GM23338 (cell line): ENCODE results near the gene UNC45B. TPM values are rescaled to one million over a fixed set of nuclear protein-coding genes. Genes with fewer than 3 reads are reported as not detected.

Experiments used
- ATAC-seq: fragments of 200-7000 bp; cut with Tn5 transposase; 3 replicates; pipeline ENCODE4 v1.9.1; 2020
- DNase-seq: peaks from one replicate; pipeline ENCODE4 v3.0.0-alpha.2; 2015; ENCODE audit warnings: low spot score
- H2AFZ ChIP-seq: fragments of 200-600 bp; sonication (generic); 2 replicates; pipeline ENCODE4 v1.8.0; 2016; ENCODE audit warnings: antibody characterized with exemption, mild to moderate bottlenecking, moderate library complexity
- H3F3A ChIP-seq: fragments of 200-600 bp; sonication (generic); replicated peaks from 2 replicates; pipeline ENCODE4 v1.8.0; 2017; ENCODE audit warnings: antibody characterized with exemption, mixed run types, low read depth
- H3K27ac ChIP-seq: fragments of 200-600 bp; sonication (generic); 2 replicates; pipeline ENCODE4 v1.6.1; 2016; ENCODE audit warnings: low read depth
- H3K27me3 ChIP-seq: fragments of 200-600 bp; sonication (generic); 2 replicates; pipeline ENCODE4 v1.8.0; 2016; ENCODE audit warnings: mild to moderate bottlenecking, mixed run types, moderate library complexity; ENCODE audit not compliant: insufficient read depth
- H3K36me3 ChIP-seq: fragments of 200-600 bp; sonication (generic); 2 replicates; pipeline ENCODE4 v1.8.0; 2016; ENCODE audit warnings: mild to moderate bottlenecking; ENCODE audit not compliant: insufficient read depth
- H3K4me1 ChIP-seq: fragments of 200-600 bp; sonication (generic); 2 replicates; pipeline ENCODE4 v1.8.0; 2016; ENCODE audit warnings: mild to moderate bottlenecking, moderate library complexity; ENCODE audit not compliant: insufficient read depth
- H3K4me2 ChIP-seq: fragments of 200-600 bp; sonication (generic); 2 replicates; pipeline ENCODE4 v1.7.1; 2017; ENCODE audit warnings: mixed run types
- H3K4me3 ChIP-seq: fragments of 200-600 bp; sonication (generic); 2 replicates; pipeline ENCODE4 v1.6.1; 2016; ENCODE audit warnings: mixed run types
- H3K79me2 ChIP-seq: fragments of 200-600 bp; sonication (generic); replicated peaks from 2 replicates; pipeline ENCODE4 v1.8.0; 2017; ENCODE audit warnings: mild to moderate bottlenecking; ENCODE audit not compliant: insufficient read depth
- H3K9me2 ChIP-seq: fragments of 200-600 bp; sonication (generic); 2 replicates; pipeline ENCODE4 v1.8.0; 2017; ENCODE audit not compliant: insufficient read depth
- H4K20me1 ChIP-seq: fragments of 200-600 bp; sonication (generic); replicated peaks from 2 replicates; pipeline ENCODE4 v1.8.0; 2017; ENCODE audit warnings: mild to moderate bottlenecking; ENCODE audit not compliant: insufficient read depth
- H3K27ac Mint-ChIP-seq: 2 replicates; pipeline ENCODE4 v1.8.0; 2020; ENCODE audit warnings: inconsistent platforms, mild to moderate bottlenecking, moderate library complexity, mixed read lengths
- H3K27me3 Mint-ChIP-seq: 3 replicates; pipeline ENCODE4 v1.8.0; 2022; ENCODE audit warnings: low read depth, mild to moderate bottlenecking, moderate library complexity, mixed read lengths, inconsistent platforms; ENCODE audit not compliant: insufficient read depth, poor library complexity
- H3K36me3 Mint-ChIP-seq: 3 replicates; pipeline ENCODE4 v1.8.0; 2021; ENCODE audit warnings: low read depth, mild to moderate bottlenecking, inconsistent platforms, moderate library complexity, mixed read lengths
- H3K4me1 Mint-ChIP-seq: 3 replicates; pipeline ENCODE4 v1.8.0; 2020; ENCODE audit warnings: mild to moderate bottlenecking, inconsistent platforms, mixed read lengths
- H3K4me3 Mint-ChIP-seq: 3 replicates; pipeline ENCODE4 v1.8.0; 2021; ENCODE audit warnings: moderate library complexity, mild to moderate bottlenecking, inconsistent platforms, mixed read lengths
- H3K9me3 Mint-ChIP-seq: 3 replicates; pipeline ENCODE4 v1.8.0; 2020; ENCODE audit warnings: moderate library complexity, mild to moderate bottlenecking, inconsistent platforms, mixed read lengths
- CREB1 ChIP-seq: fragments of 250-450 bp; sonication (Bioruptor Pico); IDR thresholded peaks from 2 replicates; pipeline ENCODE4 v1.5.0; 2020; ENCODE audit warnings: low read depth, mild to moderate bottlenecking, moderate library complexity
- EZH2 ChIP-seq: fragments of 200-600 bp; sonication (generic); IDR thresholded peaks from one replicate; pipeline ENCODE4 v1.8.0; 2017; ENCODE audit warnings: antibody characterized with exemption, mild to moderate bottlenecking, low read depth; ENCODE audit not compliant: unreplicated experiment
- JUNB ChIP-seq: IDR thresholded peaks from one replicate; pipeline ENCODE4 v1.6.1; 2016; ENCODE audit warnings: antibody characterized with exemption; ENCODE audit not compliant: unreplicated experiment
- NANOG ChIP-seq: IDR thresholded peaks from 2 replicates; pipeline ENCODE4 v1.6.1; 2016; ENCODE audit warnings: antibody characterized with exemption, borderline replicate concordance
- REST ChIP-seq: IDR thresholded peaks from one replicate; pipeline ENCODE4 v1.6.1; 2018; ENCODE audit warnings: antibody characterized with exemption; ENCODE audit not compliant: unreplicated experiment
- STAT1 ChIP-seq: IDR thresholded peaks from one replicate; pipeline ENCODE4 v1.6.1; 2016; ENCODE audit warnings: antibody characterized with exemption; ENCODE audit not compliant: unreplicated experiment
- ZNF114 ChIP-seq: fragments of 250-450 bp; sonication (Bioruptor Pico); IDR thresholded peaks from 2 replicates; pipeline ENCODE4 v1.5.0; 2020; ENCODE audit warnings: mild to moderate bottlenecking, moderate library complexity
- polyA plus RNA-seq: library from polyadenylated mRNA; unstranded; fragments of >200 nt; fragmentation: Nextera tagmentation; extraction: Ambion mirVana; gene quantifications from 2 replicates; pipeline ENCODE4 v1.2.1, GENCODE V29; 2016
- total RNA-seq: library from RNA; depleted of rRNA; stranded (reverse); fragments of >200 nt; shearing (Covaris generic); gene quantifications from 2 replicates; pipeline ENCODE4 v1.2.3, GENCODE V29; 2014
- TF ChIP-seq, protein P1 (sequence below): fragments of 250-450 bp; sonication (Bioruptor Pico); IDR thresholded peaks from 2 replicates; pipeline ENCODE4 v1.5.0; 2020; ENCODE audit warnings: mild to moderate bottlenecking, moderate library complexity
- TF ChIP-seq, protein P2 (sequence below): IDR thresholded peaks from 2 replicates; pipeline ENCODE4 v1.6.1; 2016; ENCODE audit warnings: antibody characterized with exemption

UNC45B gene
- total and polyA plus RNA-seq, 2 experiments from 2014 or later = 0.03 TPM; not detected in 1

DNA sequence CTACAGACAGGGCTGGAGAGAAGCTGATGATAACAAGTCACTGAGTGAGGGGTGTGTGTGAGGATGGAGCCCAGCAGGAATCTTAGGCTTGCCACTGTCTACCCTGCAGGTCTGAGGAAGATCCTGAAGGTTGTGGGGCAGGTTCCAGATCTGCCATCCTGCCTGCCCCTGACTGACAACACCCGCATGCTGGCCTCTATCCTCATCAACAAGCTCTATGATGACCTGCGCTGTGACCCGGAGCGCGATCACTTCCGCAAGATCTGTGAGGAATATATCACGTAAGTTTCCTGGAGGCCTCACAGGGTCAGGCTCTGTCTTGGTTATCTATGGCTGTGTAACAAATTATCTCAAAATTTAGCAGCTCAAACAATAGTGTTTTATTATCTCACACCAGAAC is 16.3 kb downstream of the UNC45B start (continued):
- TF ChIP-seq REST (no peak), CREB1 (CRISPR knock-in tag) (no peak)

- H3F3A ChIP-seq = no peaks in the 10 kb centered on the region
- H3K27me3 ChIP-seq = no peaks in the 10 kb centered on the region
- Mint-ChIP-seq H3K27ac (no peak overlapping the region), H3K4me3 (no peak overlapping the region), H3K36me3 (no peaks in the 10 kb centered on the region), H3K9me3 (no peaks in the 10 kb centered on the region), H3K27me3 (peaks cover 7% of the 10 kb centered on the region), H3K4me1 (peaks cover 7% of the 10 kb centered on the region)
- no peaks in the 10 kb centered on the region for H3K36me3 ChIP-seq
- no peaks in the 10 kb centered on the region for H4K20me1 ChIP-seq
- no peak for DNase-seq
- peaks cover 3% of the 10 kb centered on the region; the same call in 1 of the 2 replicates for H3K4me1 ChIP-seq
- no peak overlapping the region for H3K4me2 ChIP-seq
- no peak overlapping the region for H3K27ac ChIP-seq
- no peaks in the 10 kb centered on the region for H3K9me2 ChIP-seq
- ATAC-seq = no peak
- no peak overlapping the region for H2AFZ ChIP-seq
- H3K79me2 ChIP-seq = no peaks in the 10 kb centered on the region
- H3K4me3 ChIP-seq = no peak overlapping the region
- TF ChIP-seq EZH2 (no peak), ZNF114 (no peak), STAT1 (no peak), JUNB (no peak), REST (no peak), NANOG (no peak)
- TF ChIP-seq, protein P1, sequence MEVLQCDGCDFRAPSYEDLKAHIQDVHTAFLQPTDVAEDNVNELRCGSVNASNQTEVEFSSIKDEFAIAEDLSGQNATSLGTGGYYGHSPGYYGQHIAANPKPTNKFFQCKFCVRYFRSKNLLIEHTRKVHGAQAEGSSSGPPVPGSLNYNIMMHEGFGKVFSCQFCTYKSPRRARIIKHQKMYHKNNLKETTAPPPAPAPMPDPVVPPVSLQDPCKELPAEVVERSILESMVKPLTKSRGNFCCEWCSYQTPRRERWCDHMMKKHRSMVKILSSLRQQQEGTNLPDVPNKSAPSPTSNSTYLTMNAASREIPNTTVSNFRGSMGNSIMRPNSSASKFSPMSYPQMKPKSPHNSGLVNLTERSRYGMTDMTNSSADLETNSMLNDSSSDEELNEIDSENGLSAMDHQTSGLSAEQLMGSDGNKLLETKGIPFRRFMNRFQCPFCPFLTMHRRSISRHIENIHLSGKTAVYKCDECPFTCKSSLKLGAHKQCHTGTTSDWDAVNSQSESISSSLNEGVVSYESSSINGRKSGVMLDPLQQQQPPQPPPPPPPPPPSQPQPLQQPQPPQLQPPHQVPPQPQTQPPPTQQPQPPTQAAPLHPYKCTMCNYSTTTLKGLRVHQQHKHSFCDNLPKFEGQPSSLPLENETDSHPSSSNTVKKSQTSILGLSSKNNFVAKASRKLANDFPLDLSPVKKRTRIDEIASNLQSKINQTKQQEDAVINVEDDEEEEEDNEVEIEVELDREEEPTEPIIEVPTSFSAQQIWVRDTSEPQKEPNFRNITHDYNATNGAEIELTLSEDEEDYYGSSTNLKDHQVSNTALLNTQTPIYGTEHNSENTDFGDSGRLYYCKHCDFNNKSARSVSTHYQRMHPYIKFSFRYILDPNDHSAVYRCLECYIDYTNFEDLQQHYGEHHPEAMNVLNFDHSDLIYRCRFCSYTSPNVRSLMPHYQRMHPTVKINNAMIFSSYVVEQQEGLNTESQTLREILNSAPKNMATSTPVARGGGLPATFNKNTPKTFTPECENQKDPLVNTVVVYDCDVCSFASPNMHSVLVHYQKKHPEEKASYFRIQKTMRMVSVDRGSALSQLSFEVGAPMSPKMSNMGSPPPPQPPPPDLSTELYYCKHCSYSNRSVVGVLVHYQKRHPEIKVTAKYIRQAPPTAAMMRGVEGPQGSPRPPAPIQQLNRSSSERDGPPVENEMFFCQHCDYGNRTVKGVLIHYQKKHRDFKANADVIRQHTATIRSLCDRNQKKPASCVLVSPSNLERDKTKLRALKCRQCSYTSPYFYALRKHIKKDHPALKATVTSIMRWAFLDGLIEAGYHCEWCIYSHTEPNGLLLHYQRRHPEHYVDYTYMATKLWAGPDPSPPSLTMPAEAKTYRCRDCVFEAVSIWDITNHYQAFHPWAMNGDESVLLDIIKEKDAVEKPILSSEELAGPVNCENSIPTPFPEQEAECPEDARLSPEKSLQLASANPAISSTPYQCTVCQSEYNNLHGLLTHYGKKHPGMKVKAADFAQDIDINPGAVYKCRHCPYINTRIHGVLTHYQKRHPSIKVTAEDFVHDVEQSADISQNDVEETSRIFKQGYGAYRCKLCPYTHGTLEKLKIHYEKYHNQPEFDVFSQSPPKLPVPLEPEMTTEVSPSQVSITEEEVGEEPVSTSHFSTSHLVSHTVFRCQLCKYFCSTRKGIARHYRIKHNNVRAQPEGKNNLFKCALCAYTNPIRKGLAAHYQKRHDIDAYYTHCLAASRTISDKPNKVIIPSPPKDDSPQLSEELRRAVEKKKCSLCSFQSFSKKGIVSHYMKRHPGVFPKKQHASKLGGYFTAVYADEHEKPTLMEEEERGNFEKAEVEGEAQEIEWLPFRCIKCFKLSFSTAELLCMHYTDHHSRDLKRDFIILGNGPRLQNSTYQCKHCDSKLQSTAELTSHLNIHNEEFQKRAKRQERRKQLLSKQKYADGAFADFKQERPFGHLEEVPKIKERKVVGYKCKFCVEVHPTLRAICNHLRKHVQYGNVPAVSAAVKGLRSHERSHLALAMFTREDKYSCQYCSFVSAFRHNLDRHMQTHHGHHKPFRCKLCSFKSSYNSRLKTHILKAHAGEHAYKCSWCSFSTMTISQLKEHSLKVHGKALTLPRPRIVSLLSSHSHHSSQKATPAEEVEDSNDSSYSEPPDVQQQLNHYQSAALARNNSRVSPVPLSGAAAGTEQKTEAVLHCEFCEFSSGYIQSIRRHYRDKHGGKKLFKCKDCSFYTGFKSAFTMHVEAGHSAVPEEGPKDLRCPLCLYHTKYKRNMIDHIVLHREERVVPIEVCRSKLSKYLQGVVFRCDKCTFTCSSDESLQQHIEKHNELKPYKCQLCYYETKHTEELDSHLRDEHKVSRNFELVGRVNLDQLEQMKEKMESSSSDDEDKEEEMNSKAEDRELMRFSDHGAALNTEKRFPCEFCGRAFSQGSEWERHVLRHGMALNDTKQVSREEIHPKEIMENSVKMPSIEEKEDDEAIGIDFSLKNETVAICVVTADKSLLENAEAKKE = no peak
- TF ChIP-seq, protein P2, sequence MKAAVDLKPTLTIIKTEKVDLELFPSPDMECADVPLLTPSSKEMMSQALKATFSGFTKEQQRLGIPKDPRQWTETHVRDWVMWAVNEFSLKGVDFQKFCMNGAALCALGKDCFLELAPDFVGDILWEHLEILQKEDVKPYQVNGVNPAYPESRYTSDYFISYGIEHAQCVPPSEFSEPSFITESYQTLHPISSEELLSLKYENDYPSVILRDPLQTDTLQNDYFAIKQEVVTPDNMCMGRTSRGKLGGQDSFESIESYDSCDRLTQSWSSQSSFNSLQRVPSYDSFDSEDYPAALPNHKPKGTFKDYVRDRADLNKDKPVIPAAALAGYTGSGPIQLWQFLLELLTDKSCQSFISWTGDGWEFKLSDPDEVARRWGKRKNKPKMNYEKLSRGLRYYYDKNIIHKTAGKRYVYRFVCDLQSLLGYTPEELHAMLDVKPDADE = no peak
Measured at GRCh38 chr17:35164716-35165115, 17.1 kb downstream of the UNC45B start.
